ENCODE data around the gene NAALADL2.

Gene NAALADL2

GRCh38 chr3:175335229-175335628, 476.1 kb downstream of the NAALADL2 start:
- no peaks in the 10 kb centered on the region for H3K79me2 ChIP-seq (ENCODE audit: control insufficient read depth, insufficient read depth, low read length)
- no peak overlapping the region for H2BK5ac ChIP-seq (ENCODE audit: low read length)
- no CpG with 5 or more reads among the region's 2 CpGs for WGBS (ENCODE audit: extremely low coverage, insufficient coverage, low lambda C conversion rate)
- no peak overlapping the region for H4K8ac ChIP-seq (ENCODE audit: low read depth, low read length)
- H3K36me3 ChIP-seq (ENCODE audit: control insufficient read depth, insufficient read depth, low read length), result no peaks in the 10 kb centered on the region
- no peak overlapping the region for H3K23ac ChIP-seq (ENCODE audit: low read length)
- H3K27ac ChIP-seq (ENCODE audit: low read depth, low read length), result no peak overlapping the region
- H3K9ac ChIP-seq (ENCODE audit: low read length), result no peak overlapping the region
- H3K27me3 ChIP-seq (ENCODE audit: insufficient read depth, low read length, poor library complexity), result no peaks in the 10 kb centered on the region
- DNase-seq, result no peak
- no peak overlapping the region for H2BK15ac ChIP-seq (replicated peaks; ENCODE audit: low read depth)
- H3K4me2 ChIP-seq (ENCODE audit: low read length), result no peak overlapping the region
- no peak overlapping the region for H2BK120ac ChIP-seq (ENCODE audit: low read depth, low read length)
- H3K56ac ChIP-seq (ENCODE audit: low read length), result no peak overlapping the region
- H3K18ac ChIP-seq (ENCODE audit: low read length), result no peak overlapping the region
- H3K4me1 ChIP-seq (ENCODE audit: control insufficient read depth, low read depth, low read length), result no peaks in the 10 kb centered on the region
- no peak overlapping the region for H3K4ac ChIP-seq (ENCODE audit: low read depth, low read length)
- no peak overlapping the region for H3K4me3 ChIP-seq (ENCODE audit: low read length)
- no peaks in the 10 kb centered on the region for H3K79me1 ChIP-seq (ENCODE audit: low read length)
- H4K5ac ChIP-seq (ENCODE audit: low read length), result no peak overlapping the region
- no peak overlapping the region for H2AK5ac ChIP-seq (ENCODE audit: low read length)

DNA sequence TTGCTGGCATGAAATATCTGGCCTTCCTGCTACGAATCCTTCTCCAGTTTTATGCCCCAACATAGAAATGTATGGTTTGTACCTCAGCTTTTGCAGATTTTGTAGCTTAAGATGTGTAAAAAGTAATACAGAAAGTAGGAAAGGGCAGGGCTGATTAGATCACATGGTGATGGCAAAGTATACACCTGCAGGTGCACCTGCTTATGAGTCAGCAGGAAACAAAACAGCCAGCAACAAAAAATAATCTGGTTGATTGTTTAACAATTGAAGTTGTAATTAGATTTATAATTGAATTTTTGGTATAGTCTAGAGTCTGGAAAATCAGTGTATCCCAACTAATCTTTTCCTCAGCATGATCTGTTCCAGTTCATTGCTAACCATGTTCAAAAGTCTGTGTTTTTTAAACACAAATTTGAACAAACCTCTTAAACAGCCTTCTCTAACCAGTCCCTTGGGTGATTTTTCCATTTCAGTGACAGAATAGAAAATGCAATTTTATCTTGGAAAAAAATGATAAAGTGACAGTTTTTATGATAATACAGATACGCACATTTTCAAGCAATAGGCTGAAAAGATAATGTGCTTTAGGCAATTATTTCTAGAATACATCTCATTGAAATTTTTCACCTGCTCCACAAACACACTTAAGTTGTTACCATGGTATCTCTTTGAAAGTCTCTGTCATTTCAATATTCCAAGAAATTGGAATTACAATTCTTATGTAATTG, 477.4 kb downstream of the NAALADL2 start:
- Histone ChIP-seq H3K27me3 (ENCODE audit: insufficient read depth, low read length, poor library complexity) (no peaks in the 10 kb centered on the region), H3K23ac (ENCODE audit: low read length) (no peak overlapping the region), H3K18ac (ENCODE audit: low read length) (no peak overlapping the region), H3K79me1 (ENCODE audit: low read length) (no peaks in the 10 kb centered on the region), H2BK15ac (replicated peaks; ENCODE audit: low read depth) (no peak overlapping the region), H2BK120ac (ENCODE audit: low read depth, low read length) (no peak overlapping the region), H3K56ac (ENCODE audit: low read length) (no peak overlapping the region), H2AK5ac (ENCODE audit: low read length) (no peak overlapping the region), H3K27ac (ENCODE audit: low read depth, low read length) (no peak overlapping the region), H3K4me1 (ENCODE audit: control insufficient read depth, low read depth, low read length) (no peaks in the 10 kb centered on the region), H3K79me2 (ENCODE audit: control insufficient read depth, insufficient read depth, low read length) (no peaks in the 10 kb centered on the region), H3K36me3 (ENCODE audit: control insufficient read depth, insufficient read depth, low read length) (no peaks in the 10 kb centered on the region), H3K4me2 (ENCODE audit: low read length) (no peak overlapping the region), H4K8ac (ENCODE audit: low read depth, low read length) (no peak overlapping the region), H3K4me3 (ENCODE audit: low read length) (no peak overlapping the region), H4K5ac (ENCODE audit: low read length) (no peak overlapping the region), H2BK5ac (ENCODE audit: low read length) (no peak overlapping the region), H3K9ac (ENCODE audit: low read length) (no peak overlapping the region), H3K4ac (ENCODE audit: low read depth, low read length) (no peak overlapping the region)
- DNase-seq, result no peak
- no CpG with 5 or more reads among the region's 2 CpGs for WGBS (ENCODE audit: extremely low coverage, insufficient coverage, low lambda C conversion rate)

DNA sequence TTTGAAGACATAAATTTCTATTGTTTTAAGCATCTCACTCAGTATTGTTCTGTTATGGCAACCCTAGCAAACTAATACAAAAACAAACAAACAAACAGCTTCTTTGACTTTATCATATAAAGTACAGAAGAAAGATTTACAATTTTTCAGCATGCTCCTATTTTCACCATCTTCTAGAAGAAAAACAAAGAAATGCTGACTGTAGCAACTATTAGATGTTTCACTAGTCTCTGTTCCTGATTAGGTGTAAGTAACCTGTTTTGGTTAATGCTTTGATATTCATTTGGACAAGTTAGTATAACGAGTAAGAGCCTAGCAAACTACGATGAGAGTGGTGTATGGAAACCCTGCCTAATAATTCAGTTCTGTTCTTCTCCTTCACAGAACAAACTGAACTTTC, 478.5 kb downstream of the NAALADL2 start:
- Histone ChIP-seq H3K4me3 (ENCODE audit: low read length) (no peak overlapping the region), H2AK5ac (ENCODE audit: low read length) (no peak overlapping the region), H3K36me3 (ENCODE audit: control insufficient read depth, insufficient read depth, low read length) (no peaks in the 10 kb centered on the region), H2BK15ac (replicated peaks; ENCODE audit: low read depth) (no peak overlapping the region), H3K23ac (ENCODE audit: low read length) (no peak overlapping the region), H2BK120ac (ENCODE audit: low read depth, low read length) (no peak overlapping the region), H4K8ac (ENCODE audit: low read depth, low read length) (no peak overlapping the region), H4K5ac (ENCODE audit: low read length) (no peak overlapping the region), H3K79me1 (ENCODE audit: low read length) (no peaks in the 10 kb centered on the region), H3K18ac (ENCODE audit: low read length) (no peak overlapping the region), H3K4me1 (ENCODE audit: control insufficient read depth, low read depth, low read length) (no peaks in the 10 kb centered on the region), H3K79me2 (ENCODE audit: control insufficient read depth, insufficient read depth, low read length) (no peaks in the 10 kb centered on the region), H3K9ac (ENCODE audit: low read length) (no peak overlapping the region), H3K4me2 (ENCODE audit: low read length) (no peak overlapping the region), H3K56ac (ENCODE audit: low read length) (no peak overlapping the region), H3K27ac (ENCODE audit: low read depth, low read length) (no peak overlapping the region), H2BK5ac (ENCODE audit: low read length) (no peak overlapping the region), H3K4ac (ENCODE audit: low read depth, low read length) (no peak overlapping the region), H3K27me3 (ENCODE audit: insufficient read depth, low read length, poor library complexity) (no peaks in the 10 kb centered on the region)
- no CpG with 5 or more reads among the region's 2 CpGs for WGBS (ENCODE audit: extremely low coverage, insufficient coverage, low lambda C conversion rate)
- DNase-seq, result no peak

DNA sequence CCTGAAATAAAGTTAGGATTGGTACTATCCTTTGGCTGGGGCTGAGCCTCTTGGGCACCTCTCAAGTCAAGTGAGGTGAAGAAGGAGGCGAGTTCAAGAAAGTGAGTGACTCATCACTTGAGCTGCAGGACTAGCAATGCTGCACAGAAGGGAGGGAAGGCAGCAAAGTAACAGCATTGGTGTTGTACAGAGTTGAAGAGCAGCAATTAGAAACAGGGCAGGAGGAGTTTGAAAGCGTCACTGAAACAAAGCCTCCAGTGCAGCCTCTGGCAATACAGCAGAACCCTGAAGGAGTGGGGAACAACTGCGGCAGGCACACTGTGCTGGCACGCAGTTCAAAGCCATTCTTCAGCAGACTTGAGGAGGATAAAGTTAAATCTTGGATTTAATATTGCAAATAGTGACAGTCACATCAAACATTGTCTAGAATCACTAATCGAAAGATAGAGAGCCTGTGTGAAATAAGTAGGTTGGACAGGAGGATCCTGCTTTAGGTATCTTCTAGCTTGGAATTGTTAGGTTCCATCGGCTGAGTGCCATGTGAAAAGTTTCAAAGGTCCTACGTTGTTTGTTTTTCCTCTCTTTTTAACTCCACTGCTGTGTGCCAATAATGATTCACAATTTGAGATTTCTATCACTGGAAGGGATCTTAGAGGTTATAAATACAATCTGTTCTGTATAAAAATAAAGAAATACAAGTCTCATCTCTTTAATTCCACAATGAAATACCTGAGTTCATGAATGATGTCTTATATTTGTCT, 479.8 kb downstream of the NAALADL2 start:
- Histone ChIP-seq H3K23ac (ENCODE audit: low read length) (no peak overlapping the region), H3K79me2 (ENCODE audit: control insufficient read depth, insufficient read depth, low read length) (no peaks in the 10 kb centered on the region), H3K27me3 (ENCODE audit: insufficient read depth, low read length, poor library complexity) (no peaks in the 10 kb centered on the region), H3K9ac (ENCODE audit: low read length) (no peak overlapping the region), H4K8ac (ENCODE audit: low read depth, low read length) (no peak overlapping the region), H2BK5ac (ENCODE audit: low read length) (no peak overlapping the region), H3K79me1 (ENCODE audit: low read length) (no peaks in the 10 kb centered on the region), H3K18ac (ENCODE audit: low read length) (no peak overlapping the region), H4K5ac (ENCODE audit: low read length) (no peak overlapping the region), H3K4ac (ENCODE audit: low read depth, low read length) (no peak overlapping the region), H3K4me3 (ENCODE audit: low read length) (no peak overlapping the region), H3K36me3 (ENCODE audit: control insufficient read depth, insufficient read depth, low read length) (no peaks in the 10 kb centered on the region), H3K4me2 (ENCODE audit: low read length) (no peak overlapping the region), H3K56ac (ENCODE audit: low read length) (no peak overlapping the region), H3K27ac (ENCODE audit: low read depth, low read length) (no peak overlapping the region), H2AK5ac (ENCODE audit: low read length) (no peak overlapping the region), H2BK15ac (replicated peaks; ENCODE audit: low read depth) (no peak overlapping the region), H2BK120ac (ENCODE audit: low read depth, low read length) (no peak overlapping the region), H3K4me1 (ENCODE audit: control insufficient read depth, low read depth, low read length) (no peaks in the 10 kb centered on the region)
- DNase-seq, result peak; percentile 29
- no CpG with 5 or more reads among the region's 7 CpGs for WGBS (ENCODE audit: extremely low coverage, insufficient coverage, low lambda C conversion rate)

GRCh38 chr3:175340338-175341015, 481.3 kb downstream of the NAALADL2 start:
- Histone ChIP-seq H4K8ac (ENCODE audit: low read depth, low read length) (no peak overlapping the region), H3K79me1 (ENCODE audit: low read length) (no peaks in the 10 kb centered on the region), H3K4ac (ENCODE audit: low read depth, low read length) (no peak overlapping the region), H2BK5ac (ENCODE audit: low read length) (no peak overlapping the region), H2AK5ac (ENCODE audit: low read length) (no peak overlapping the region), H3K56ac (ENCODE audit: low read length) (no peak overlapping the region), H3K23ac (ENCODE audit: low read length) (no peak overlapping the region), H4K5ac (ENCODE audit: low read length) (no peak overlapping the region), H3K27ac (ENCODE audit: low read depth, low read length) (no peak overlapping the region), H3K36me3 (ENCODE audit: control insufficient read depth, insufficient read depth, low read length) (no peaks in the 10 kb centered on the region), H3K9ac (ENCODE audit: low read length) (no peak overlapping the region), H2BK15ac (replicated peaks; ENCODE audit: low read depth) (no peak overlapping the region), H3K27me3 (ENCODE audit: insufficient read depth, low read length, poor library complexity) (no peaks in the 10 kb centered on the region), H3K18ac (ENCODE audit: low read length) (no peak overlapping the region), H3K79me2 (ENCODE audit: control insufficient read depth, insufficient read depth, low read length) (no peaks in the 10 kb centered on the region), H3K4me2 (ENCODE audit: low read length) (no peak overlapping the region), H3K4me1 (ENCODE audit: control insufficient read depth, low read depth, low read length) (no peaks in the 10 kb centered on the region), H3K4me3 (ENCODE audit: low read length) (no peak overlapping the region), H2BK120ac (ENCODE audit: low read depth, low read length) (no peak overlapping the region)
- no CpG with 5 or more reads among the region's 2 CpGs for WGBS (ENCODE audit: extremely low coverage, insufficient coverage, low lambda C conversion rate)
- DNase-seq, result peak; percentile 3

All from mesendoderm (in vitro differentiated cells).